ENCODE data around the gene SCGB3A1.

GRCh38 chr5:180601591-180602480 is 10.5 kb upstream of the SCGB3A1 start:
- TF ChIP-seq ESRRA (CRISPR knock-in tag; IDR thresholded peaks at IDR 0.05; ENCODE audit: borderline replicate concordance): no peak
- no peak for TF ChIP-seq NFE2L1 (CRISPR knock-in tag; IDR thresholded peaks at IDR 0.05)
- no peak for TF ChIP-seq E2F4 (CRISPR knock-in tag; IDR thresholded peaks at IDR 0.05; ENCODE audit: borderline replicate concordance, low read depth)
- no peak for TF ChIP-seq MAX (CRISPR knock-in tag; IDR thresholded peaks at IDR 0.05)
- no peak for TF ChIP-seq CTCF (IDR thresholded peaks at IDR 0.05)
- no peak for TF ChIP-seq ATF3 (CRISPR knock-in tag; conservative IDR thresholded peaks at IDR 0.05)

Data from WTC11 (cell line).